Parathyroid adenoma (tissue), 2 donors: ENCODE measurements around the gene CTSD.
"Not testable (repeated sequence)": the region's sequence is repeated elsewhere in the genome, so short reads cannot be mapped to it uniquely, and the experiment has no call there.

Experiments used
- H2AFZ ChIP-seq: fragments of 300-600 bp; sonication (generic); one replicate; pipeline ENCODE4 v1.7.0; 2017; ENCODE audit warnings: antibody characterized with exemption, mild to moderate bottlenecking
- H3K27ac ChIP-seq: fragments of 300-600 bp; sonication (generic); one replicate; pipeline ENCODE4 v1.7.0; 2017
- H3K27me3 ChIP-seq: fragments of 300-600 bp; sonication (generic); one replicate; pipeline ENCODE4 v1.7.0; 2017; ENCODE audit warnings: low read length; ENCODE audit not compliant: control insufficient read depth, insufficient read depth
- H3K36me3 ChIP-seq: fragments of 300-600 bp; sonication (generic); one replicate; pipeline ENCODE4 v1.7.0; 2017; ENCODE audit warnings: low read length; ENCODE audit not compliant: control insufficient read depth, insufficient read depth
- H3K4me1 ChIP-seq: fragments of 300-600 bp; sonication (generic); one replicate; pipeline ENCODE4 v1.7.0; 2017; ENCODE audit warnings: control low read depth
- H3K4me2 ChIP-seq: fragments of 300-600 bp; sonication (generic); one replicate; pipeline ENCODE4 v1.7.0; 2017; ENCODE audit warnings: low read length
- H3K4me3 ChIP-seq: fragments of 300-600 bp; sonication (generic); one replicate; pipeline ENCODE4 v1.7.0; 2017; ENCODE audit warnings: low read depth, low read length
- H3K79me2 ChIP-seq: fragments of 300-600 bp; sonication (generic); one replicate; pipeline ENCODE4 v1.7.0; 2017; ENCODE audit warnings: control low read depth
- H3K9ac ChIP-seq: fragments of 300-600 bp; sonication (generic); one replicate; pipeline ENCODE4 v1.7.0; 2017; ENCODE audit warnings: mild to moderate bottlenecking
- H3K9me3 ChIP-seq: fragments of 300-600 bp; sonication (generic); one replicate; pipeline ENCODE4 v1.7.0; 2017; ENCODE audit warnings: low read length; ENCODE audit not compliant: control insufficient read depth
- TF ChIP-seq, protein P1 (sequence below): fragments of 300-600 bp; sonication (generic); IDR thresholded peaks from one replicate; pipeline ENCODE4 v1.7.0; 2017; ENCODE audit warnings: antibody characterized with exemption, mild to moderate bottlenecking
- donor health status: primary hyperparathyroidism.

CTSD gene

DNA sequence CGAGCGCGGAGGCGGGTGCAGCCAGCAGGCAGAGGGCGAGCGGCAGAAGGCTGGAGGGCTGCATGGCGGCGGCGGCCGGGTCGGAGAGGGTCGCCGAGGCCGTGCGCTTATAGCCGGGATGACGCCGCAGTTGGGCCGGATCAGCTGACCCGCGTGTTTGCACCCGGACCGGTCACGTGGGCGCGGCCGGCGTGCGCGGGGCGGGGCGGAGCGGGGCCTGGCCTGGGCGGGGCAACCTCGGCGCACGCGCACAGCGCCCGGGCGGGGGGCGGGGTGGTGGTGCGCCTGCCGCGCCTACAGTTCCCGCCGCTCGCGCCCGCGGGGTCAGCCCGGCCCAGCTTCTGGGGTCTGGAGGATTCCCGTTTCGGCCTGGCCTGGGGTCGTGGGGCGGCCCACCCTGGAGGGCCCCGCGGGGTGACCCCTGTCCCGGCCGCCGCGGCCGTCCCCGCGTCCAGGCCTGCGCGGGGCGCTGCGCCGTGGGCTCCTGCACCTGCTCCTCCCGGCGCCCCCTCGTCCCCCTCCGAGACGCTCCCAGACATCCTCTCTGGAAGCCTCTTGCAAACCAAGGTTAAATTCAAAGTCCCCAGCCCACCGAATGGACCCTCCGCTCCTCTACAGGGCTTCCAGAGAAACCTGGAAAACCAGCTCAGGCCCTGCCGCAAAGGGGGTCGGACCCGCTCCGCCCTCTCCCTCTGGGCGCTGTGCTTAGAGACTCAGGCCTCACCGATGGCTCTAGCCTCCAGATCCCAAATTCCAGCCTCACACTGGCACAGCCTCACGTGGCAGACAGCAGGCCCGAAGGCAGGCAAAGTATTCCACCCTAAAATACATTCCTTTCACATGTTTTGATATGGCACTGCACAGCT lies at the start of gene CTSD:
CTSD (minus strand) TSS at position 132 of the 866 bp plus-strand sequence; CDS start at position 64, 68 bp downstream.
- H3K4me3 ChIP-seq = peak within 1 kb of the TSS; percentile 73
- peak within 1 kb of the TSS; percentile 86 for H2AFZ ChIP-seq
- no peaks in the 10 kb centered on the region for H3K9me3 ChIP-seq
- peak within 1 kb of the TSS; percentile 63 for H3K9ac ChIP-seq
- peak within 1 kb of the TSS; percentile 49 for H3K27ac ChIP-seq
- H3K4me1 ChIP-seq = no peaks in the 10 kb centered on the region
- no peaks in the 10 kb centered on the region for H3K27me3 ChIP-seq
- H3K79me2 ChIP-seq = no peaks in the 10 kb centered on the region
- TF ChIP-seq, protein P1, sequence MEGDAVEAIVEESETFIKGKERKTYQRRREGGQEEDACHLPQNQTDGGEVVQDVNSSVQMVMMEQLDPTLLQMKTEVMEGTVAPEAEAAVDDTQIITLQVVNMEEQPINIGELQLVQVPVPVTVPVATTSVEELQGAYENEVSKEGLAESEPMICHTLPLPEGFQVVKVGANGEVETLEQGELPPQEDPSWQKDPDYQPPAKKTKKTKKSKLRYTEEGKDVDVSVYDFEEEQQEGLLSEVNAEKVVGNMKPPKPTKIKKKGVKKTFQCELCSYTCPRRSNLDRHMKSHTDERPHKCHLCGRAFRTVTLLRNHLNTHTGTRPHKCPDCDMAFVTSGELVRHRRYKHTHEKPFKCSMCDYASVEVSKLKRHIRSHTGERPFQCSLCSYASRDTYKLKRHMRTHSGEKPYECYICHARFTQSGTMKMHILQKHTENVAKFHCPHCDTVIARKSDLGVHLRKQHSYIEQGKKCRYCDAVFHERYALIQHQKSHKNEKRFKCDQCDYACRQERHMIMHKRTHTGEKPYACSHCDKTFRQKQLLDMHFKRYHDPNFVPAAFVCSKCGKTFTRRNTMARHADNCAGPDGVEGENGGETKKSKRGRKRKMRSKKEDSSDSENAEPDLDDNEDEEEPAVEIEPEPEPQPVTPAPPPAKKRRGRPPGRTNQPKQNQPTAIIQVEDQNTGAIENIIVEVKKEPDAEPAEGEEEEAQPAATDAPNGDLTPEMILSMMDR = no peak
- peak within 1 kb of the TSS; percentile 85 for H3K4me2 ChIP-seq
- H3K36me3 ChIP-seq = no peaks in the 10 kb centered on the region

DNA sequence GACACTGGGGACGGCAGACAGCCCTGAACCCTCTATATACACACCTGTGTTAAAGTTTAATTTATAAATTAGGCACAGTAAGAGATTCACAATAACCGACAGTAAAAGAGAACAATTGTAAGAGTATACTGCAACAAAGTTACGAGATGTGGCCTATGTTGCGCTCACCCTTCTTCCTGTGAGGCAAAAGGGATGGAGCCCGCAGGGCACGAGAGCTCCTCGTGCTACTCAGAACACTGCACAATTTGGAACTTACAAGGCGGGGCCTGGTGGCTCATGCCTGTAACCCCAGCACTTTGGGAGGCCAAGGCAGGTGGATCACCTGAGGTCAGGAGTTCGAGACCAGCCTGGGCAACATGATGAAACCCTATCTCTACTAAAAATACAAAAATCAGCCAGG lies 49.6 kb upstream of the CTSD start:
- not testable (repeated sequence) for H3K4me1 ChIP-seq, H3K4me2 ChIP-seq, H2AFZ ChIP-seq, H3K79me2 ChIP-seq, H3K27me3 ChIP-seq, H3K27ac ChIP-seq, H3K36me3 ChIP-seq, H3K4me3 ChIP-seq, H3K9ac ChIP-seq, H3K9me3 ChIP-seq

DNA sequence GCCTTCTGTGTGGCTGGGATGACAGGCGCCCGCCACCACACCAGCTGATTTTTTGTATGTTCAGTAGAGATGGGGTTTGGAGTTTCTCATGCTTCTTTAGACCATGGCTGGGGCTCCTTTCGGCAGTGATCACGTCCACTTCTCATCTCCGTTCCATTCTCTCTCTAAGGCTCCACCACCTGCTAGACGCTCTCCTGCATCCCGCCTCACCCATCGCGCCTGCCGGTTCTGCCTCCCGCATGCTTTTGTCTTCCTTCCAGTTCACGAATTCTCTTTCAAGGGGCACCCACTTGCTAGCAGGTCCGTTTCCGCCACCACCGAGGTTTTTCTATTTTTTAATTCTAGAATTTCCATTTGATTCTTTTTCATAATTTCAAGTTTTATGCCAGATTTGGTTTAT lies 49.1 kb upstream of the CTSD start:
- TF ChIP-seq, protein P1 = no peak
- Histone ChIP-seq H3K79me2 (no peaks in the 10 kb centered on the region), H3K4me3 (no peak overlapping the region), H3K4me2 (no peak overlapping the region), H3K9me3 (no peaks in the 10 kb centered on the region), H2AFZ (no peak overlapping the region), H3K36me3 (no peaks in the 10 kb centered on the region), H3K4me1 (no peaks in the 10 kb centered on the region), H3K9ac (no peak overlapping the region), H3K27me3 (no peaks in the 10 kb centered on the region), H3K27ac (no peak overlapping the region)

DNA sequence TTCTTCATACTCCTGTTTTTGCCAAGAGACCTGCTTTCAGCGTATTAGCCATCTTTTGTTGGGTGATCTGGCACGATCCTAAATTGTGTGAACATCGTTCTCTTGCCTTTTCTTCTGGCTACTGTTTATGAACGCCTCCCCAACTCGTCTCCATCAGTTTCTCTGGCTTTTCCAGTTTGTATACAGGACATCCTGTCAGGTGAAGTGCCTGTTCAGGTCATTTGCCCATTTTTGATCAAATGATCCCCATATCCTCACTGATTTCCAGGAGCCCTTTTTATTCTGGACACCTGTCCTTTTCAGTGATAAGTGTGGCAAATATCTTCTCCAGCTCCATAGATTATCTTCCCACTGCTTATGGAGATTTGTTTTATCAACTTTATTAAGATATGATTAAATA lies 48.5 kb upstream of the CTSD start:
- Histone ChIP-seq H3K9me3 (no peaks in the 10 kb centered on the region), H3K27me3 (no peaks in the 10 kb centered on the region), H3K27ac (no peak overlapping the region), H3K36me3 (no peaks in the 10 kb centered on the region), H3K4me1 (no peaks in the 10 kb centered on the region), H2AFZ (no peak overlapping the region), H3K79me2 (no peaks in the 10 kb centered on the region), H3K4me3 (no peak overlapping the region), H3K9ac (no peak overlapping the region), H3K4me2 (no peak overlapping the region)
- TF ChIP-seq, protein P1 = no peak

DNA sequence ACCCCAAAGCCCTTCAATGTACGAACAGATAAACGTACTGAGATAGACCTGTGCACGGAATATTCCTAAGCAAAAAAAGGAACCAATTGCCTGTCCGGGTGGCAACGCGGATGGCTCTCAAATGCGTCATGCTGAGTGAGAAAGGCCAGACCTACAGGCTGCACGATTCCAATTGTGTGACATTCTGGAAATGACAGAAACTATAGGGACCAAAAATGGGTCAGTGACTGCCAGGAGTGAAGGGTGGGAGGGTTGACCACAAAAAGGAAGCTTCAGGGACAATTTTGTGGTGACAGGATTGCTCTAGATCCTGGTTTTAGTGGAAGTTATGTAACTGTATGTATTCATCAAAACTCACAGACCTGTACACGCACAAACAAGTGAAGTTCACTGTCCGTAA lies 47.0 kb upstream of the CTSD start:
- Histone ChIP-seq H3K9me3 (no peaks in the 10 kb centered on the region), H3K4me2 (no peak overlapping the region), H3K79me2 (no peaks in the 10 kb centered on the region), H3K36me3 (no peaks in the 10 kb centered on the region), H3K9ac (no peak overlapping the region), H3K4me3 (no peak overlapping the region), H3K27me3 (no peaks in the 10 kb centered on the region), H3K4me1 (no peaks in the 10 kb centered on the region), H3K27ac (no peak overlapping the region), H2AFZ (no peak overlapping the region)
- TF ChIP-seq, protein P1 = no peak
